Stimulated activated CD4-positive, alpha-beta T cell treated with anti-CD3 and anti-CD28 coated beads, Interleukin-4, amount 100 ng/mL, for 1 hour (primary cell): ENCODE results near the gene SERPINB1.
"Not testable (repeated sequence)": the region's sequence is repeated elsewhere in the genome, so short reads cannot be mapped to it uniquely, and the experiment has no call there.

Source experiments
- DNase-seq: peaks from one replicate; pipeline ENCODE4 v3.0.0-alpha.2; 2020

SERPINB1 gene

DNA sequence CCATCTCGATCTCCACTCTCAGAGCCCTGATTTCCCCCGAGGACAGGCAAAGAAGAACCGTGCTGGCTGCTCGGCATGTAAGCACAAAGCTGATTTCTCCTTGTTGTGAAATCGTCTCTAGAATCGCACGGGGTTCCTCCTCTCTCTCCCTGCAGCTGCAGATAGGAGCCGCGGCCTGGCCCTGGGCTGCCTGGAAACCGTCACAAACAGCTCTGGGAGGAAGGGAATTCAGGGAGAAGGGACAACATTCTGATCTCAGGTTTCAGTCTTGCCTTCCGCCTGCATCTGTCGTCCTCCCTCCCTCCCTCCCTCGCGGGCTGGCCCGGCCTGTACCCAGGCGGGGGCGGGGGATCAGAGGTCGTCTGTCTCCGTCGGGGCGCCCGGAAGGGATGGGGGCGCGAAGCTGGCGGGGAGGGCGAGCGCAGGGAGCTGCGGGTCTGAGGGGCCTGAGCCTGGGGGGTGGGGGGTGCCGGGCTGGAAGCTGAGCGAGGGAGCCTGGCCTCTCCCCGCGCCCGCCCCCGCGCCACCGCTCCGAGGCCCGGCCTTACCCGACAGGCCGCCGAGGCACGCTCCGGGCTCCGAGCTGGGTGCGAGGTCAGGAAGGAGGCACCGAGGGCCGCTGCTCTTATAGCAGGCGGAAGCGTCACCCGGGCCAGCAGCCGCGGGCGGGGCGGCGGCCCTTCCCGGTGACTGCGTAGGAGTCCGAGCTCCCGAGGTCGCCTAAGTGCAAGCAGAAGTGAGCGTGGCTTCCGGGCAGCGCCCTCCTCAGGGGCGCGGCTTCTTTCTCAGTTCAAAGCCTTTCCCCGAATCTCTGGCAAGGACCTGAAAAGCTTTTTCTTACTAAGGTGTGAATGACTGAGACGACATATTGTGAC lies at the start of gene SERPINB1:
TSS of gene SERPINB1 (minus strand) at position 600 of the 875 bp plus-strand sequence. CDS start 1,277 bp downstream, outside the sequence.
- peak; percentile 74 for DNase-seq

DNA sequence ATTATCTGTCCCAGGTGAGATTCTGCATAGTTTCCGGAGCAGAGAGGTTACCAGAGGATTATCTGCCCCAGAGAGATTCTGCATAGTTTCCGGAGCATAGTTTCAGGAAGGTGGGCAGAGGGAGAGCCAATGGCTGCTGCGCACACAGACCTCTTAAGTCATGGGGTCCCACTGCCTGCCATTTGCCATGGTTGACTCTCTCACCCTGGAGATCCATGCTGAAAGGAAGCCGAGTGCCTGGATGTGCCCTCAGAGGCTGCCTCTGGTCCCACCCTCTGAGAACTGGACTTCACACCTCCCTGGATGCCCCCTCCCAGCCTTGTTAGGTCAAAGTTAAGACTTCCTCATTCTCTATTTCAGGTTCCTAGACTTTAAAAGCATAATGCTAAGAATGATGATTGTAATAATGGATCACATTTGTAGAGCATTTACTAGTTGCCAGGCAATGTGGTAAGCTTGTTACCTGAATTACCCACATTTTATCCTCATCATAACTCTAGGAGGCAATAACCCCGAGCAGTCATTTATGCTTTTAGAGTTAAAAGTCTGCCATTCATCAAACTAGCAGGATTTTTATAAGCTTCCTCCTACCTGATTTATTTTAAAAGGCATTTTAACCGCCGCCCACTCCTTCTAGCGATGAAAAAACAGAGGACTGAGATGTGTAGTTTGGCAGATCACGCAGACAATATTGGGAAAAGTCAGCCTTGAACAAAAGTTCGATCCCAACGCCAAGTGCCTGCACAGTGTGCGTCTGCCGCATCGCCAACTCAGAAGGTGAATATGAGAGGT lies 49.5 kb upstream of the SERPINB1 start:
- no peak for DNase-seq

DNA sequence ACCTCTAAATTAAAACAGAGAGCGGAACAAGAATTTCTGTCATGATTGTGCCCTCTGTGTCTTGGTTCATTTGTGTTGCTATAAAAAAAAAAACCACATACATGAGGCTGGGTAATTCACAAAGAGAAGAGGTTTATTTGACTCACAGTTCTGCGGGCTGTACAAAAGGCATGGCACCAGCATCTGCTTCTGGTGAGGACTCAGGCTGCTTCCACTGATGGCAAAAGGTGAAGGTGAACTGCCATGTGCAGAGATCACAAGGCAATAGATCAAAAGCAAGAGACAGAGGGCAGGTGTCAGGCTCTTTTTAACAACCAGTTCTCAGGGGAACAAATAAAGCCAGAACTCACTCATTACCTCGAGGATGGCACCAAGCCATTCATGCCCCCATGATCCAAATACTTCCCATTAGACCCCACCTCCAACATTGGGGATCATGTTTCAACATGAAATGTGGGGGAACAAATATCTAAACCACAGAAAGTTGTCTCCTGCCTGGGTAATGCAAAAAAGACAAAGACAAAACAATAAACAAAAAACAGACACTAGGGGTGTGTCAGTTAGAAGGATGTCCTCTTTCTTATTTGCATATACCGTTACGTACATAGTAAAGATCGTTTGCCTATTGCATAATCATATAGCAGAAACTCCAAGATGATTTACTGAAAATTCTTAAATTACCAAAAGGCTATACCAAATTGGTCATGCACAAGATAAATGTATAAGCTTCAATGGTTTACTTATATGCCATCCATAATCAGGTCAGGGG lies 44.5 kb upstream of the SERPINB1 start:
- DNase-seq = no peak

DNA sequence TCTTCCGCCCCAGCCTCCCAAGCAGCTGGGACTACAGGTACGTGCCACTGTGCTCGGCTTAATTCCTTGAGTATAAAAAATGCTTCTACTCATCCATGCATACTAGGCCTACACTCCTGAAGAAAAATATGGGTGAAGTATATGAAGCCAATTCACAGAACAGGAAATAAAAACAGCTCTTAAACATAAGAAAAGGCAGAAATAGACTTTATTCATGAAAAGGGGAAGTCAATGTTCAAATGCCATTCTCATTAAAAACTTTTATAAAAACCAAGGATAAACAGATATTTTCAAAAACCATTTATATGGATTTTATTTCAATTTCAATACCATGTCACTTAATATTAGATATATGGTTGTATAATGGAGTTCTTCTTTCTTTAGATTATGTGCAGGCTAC lies 43.1 kb upstream of the SERPINB1 start:
- DNase-seq = no peak

DNA sequence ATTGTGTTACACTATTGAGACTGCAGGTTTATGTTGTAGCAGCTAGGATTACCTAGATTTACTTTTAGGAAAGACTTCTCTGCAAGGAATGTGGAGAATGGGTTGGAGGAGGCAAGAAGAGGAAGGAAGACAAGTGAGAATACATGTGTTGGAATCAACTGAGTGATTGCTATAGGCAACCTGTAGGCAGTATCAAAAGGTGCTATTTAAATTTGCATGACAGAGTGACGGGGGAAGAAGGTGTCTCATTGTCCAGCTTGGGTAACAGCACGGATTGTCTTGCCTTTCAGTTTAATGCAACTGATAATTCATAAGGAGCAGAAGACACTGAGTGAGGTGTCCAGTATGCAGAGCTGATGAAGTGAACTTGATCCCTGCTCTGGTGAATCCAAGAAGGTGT lies 42.0 kb upstream of the SERPINB1 start:
- no peak for DNase-seq

DNA sequence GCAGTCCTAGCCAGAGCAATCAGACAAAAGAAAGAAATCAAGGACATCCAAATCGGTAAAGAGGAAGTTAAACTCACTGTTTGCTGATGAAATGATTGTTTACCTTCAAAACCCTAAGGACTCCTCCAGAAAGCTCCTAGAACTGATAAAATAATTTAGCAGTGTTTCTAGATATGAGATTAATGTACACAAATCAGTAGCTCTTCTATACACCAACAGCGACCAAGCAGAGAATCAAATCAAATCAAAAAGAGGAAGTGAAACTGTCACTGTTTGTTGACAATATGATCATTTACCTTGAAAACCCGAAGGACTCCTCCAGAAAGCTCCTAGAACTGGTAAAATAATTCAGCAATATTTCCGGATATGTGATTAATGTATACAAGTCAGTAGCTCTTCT lies 39.8 kb upstream of the SERPINB1 start:
- DNase-seq = no peak

DNA sequence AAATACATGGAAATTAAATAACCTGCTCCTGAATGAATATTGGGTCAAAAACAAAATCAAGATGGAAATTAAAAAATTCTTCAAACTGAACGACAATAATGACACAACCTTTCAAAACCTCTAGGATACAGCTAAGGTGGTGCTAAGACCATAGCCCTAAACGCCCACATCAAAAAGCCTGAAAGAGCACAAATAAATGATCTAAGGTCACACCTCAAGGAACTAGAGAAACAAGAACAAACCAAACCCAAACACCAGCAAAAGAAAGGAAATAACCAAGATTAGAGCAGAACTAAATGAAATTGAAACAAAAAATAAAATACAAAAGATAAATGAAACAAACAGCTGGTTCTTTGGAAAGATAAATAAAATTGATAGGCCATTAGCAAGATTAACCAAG lies 38.5 kb upstream of the SERPINB1 start:
- DNase-seq = not testable (repeated sequence)

DNA sequence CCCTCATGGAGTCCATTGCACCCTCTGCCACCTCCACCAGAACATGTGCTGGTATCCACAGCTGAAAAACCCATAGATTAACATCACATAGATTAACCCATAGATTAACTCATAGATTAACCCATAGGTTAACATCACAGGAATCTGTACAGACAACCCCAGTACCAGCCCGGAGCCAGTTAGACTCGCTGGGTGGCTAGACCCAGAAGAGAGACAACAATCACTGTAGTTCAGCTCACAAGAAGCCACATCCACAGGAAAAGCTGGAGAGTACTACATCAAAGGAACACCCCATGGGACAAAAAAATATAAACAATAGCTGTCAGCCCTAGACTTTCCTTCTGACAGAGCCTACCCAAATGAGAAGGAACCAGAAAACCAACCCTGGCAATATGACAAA lies 36.3 kb upstream of the SERPINB1 start:
- DNase-seq = no peak

DNA sequence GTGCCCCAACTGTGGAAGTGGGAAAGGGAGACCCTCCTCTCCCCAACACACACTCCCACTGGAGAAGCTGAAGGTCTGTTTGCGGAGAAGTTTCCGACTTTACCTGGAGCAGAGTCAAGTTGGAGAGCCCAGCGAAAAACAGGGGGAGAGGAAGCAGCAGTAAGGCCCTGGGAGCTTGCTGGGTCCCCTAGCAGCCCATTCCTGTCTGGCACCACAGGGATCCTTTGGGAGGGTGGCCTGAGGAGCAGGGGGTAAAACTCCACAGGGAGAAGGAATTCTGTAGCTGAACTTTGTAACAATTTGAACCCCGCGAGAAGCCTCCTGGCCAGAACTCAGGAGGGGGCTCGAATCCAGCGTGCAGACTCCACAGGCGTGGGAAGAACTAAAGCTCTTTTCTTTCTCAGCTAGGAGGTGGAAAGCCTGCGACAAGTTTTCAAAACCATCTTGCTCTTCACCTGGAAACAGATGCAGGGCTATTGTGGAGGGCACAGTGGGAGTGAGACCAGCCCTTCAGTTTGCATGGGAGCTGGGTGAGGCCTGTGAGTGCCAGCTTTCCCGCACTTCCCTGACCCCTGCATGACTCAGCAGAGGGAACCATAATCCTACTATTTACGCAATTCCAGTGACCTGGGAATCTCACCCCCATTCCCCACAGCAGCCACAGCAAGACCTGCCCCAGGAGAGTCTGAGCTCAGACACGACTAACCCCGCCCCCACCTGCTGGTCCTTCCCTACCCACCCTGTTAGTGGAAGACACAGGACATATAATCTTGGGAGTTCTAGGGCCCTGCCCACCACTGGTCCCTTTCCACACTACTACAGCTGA lies 35.6 kb upstream of the SERPINB1 start:
- no peak for DNase-seq

DNA sequence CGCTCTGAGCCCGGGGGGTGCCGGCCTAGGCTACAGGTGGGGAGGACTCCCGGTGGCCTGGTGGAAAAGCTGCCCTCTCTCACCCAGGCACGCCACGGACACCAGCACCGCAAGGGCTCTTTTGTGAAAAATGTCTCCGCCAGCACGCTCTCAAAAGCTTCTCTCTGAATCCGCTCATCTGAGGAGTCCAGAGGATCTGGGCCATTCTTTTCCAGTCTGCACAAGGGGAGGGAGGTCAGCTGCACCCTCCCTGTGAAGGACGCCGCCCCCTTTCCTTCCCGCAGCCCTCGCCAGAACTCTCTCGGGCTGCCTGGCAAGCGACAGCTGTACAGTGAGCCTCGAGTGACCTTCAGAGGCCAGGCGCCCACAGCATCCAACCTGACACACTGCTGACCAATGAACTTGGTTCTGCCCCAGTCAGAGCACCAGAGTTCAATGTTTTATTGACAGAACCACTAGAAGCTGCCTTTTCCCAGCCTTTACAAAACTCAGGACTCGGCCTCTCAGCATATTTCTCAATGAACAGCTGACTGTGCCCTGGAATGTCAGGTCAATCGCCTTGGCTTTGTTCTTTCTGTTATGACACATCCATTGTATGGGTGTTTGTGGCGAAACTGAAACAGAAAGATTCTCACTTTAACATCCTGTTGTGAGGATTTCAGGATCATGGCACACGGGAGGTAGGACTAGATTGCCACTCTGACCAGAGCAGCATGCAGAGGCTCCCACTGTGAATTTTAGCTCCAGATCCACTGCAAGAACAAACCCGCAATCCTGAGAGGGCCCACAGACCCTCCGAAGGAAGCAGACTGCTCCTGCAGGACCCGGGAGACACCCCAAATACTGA lies 34.8 kb upstream of the SERPINB1 start:
- no peak for DNase-seq

DNA sequence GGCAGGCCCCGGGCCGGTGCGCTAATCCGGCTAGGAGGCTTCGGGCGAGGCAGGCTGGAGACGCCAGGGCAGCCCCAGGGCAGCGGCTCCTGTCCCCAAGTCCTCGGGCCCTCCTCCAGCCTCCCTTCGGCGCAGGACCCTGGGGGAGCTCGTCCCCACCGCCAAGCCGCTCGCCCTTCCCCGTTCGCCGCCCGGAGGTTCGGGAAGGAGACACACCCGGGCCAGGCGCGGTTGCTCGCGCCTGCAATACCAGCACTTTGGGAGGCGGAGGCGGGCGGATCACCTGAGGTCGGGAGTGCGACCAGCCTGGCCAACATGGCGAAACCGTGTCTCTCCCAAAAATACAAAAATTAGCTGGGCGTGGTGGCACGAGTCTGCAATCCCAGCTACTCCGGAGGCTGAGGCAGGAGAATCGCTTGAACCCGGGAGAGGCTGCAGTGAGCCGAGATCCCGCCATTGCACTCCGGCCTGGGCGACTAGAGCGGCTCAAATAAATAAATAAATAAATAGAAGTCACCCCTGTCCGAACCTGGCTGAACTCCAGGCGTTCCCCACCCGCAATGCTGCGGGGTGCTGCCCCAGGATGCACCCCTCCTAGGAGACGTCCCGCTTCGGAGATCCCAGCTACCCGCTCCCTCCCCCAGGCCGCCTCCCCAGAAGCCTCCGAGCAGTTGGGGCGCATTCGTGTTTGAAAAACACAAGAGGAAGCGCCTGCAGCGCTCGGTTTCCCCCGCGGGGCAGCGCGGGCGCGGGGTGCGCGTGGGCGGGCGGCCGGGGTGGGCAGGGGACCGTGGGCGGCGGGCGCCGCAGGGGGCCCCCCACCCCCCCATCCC lies 33.9 kb upstream of the SERPINB1 start:
- peak; percentile 58 for DNase-seq

DNA sequence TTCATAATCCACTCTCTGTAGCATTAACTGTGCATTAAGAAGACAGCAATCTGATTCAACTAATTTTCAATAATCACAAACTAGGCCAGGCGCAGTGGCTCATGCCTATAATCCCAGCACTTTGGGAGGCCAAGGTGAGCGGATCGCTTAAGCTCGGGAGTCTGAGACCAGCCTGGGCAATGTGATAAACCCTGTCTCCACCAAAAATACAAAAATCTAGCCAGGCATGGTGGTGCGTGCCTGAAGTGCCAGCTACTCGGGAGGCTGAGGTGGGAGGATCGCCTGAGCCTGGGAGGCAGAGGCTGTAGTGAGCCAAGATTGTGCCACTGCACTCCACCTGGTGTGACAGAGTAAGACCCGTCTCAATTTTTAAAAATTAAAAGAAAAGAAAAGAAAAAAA lies 32.0 kb upstream of the SERPINB1 start:
- no peak for DNase-seq

DNA sequence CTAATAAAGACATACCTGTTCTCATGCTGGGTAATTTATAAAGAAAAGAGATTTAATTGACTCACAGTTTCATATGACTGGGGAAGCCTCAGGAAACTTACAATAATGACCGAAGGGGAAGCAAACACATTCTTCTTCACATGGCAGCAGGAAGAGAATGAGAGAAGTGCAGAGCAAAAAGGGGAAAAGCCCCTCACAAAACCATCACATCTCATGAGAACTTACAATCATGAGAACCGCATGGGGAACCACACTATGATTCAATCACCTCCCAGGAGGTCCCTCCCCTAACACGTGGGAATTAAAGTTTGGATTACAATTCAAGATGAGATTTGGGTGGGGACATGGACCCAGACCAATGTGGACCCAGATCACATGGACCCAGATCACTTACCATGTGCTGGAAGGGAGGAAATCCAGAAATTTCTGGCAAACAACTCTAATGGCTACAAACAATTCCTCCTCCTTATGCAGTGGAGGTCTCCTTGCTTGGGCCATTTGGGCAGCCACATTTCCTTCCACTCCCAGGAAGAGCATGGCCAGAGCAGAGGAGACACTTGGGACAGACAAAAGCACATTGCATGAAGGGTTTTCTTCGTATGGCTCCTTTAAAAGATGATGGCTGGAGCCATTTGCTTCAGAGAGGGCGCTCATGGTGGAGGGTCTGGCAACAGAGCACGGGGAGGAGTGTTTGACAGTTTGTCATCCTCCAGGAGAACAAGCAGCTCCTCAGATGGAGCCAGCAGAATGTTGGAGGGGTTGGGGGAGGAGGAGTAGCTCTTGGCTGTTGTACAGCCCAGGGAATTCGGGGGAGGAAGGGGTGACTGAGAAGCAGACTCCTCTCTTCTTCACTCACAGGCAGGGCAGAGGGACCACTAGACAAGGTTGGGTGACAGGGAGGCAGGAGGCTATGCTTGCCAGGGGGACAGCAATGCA lies 31.0 kb upstream of the SERPINB1 start:
- no peak for DNase-seq

DNA sequence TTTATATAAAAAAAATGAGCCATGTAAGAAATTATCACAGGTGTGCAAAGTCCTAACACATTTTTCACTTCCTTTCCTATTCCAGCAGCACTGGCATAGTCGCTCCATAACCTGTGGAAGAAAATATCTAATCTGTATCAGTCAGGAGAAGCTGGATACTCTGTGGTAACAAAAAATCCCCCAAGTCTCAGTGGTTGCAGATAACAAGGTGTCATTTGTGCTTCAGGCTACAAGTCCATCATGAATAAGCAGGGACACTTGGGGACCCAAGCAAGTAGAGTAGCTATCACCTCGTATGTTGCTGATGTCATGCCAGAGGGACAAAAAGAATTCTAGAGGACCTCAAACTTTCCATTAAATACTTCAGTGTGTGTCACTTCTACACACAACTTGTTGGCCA lies 30.3 kb upstream of the SERPINB1 start:
- no peak for DNase-seq

DNA sequence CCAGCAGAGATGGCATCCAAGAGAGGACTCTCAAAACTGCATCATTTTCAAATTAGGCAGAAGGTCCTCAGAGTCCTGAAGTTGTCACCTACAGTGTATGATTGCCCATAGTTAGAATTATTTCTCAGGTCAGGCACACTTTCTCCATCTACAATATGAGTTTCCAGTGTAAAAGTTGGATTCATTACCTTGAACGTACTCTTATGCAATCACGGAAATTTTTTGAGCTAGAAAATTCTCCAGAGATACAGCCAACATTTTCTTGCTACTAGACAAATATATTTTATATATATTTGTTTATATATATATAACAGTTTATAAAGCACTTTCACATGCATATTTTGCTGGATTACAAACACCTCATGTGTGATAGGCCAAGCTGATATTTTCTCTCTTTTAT lies 29.4 kb upstream of the SERPINB1 start:
- no peak for DNase-seq

DNA sequence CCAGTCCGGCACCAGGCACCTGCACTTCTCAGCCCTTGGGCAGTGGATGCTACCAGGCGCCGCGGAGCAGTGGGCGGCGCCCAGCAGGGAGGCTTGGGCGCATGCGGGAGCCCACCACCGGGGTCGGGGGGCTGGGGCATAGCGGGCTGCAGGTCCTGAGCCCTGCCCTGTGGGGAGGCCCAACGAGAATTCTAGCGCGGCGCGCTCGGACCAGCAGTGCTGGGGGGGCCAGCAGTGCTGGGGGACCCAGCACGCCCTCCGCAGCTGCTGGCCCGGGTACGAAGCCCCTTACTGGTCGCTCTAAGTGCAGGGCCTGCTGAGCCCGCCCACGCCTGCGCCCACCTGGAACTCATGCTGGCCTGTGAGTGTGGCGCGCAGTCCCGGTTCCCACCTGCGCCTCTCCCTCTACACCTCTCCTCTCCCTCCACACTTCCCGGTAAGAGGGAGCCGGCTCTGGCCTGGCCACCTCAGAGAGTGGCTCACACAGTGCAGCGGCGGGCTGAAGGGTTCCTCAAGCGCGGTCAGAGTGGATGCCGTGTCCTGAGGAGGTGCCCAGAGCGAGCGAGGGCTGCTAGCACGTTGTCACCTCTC lies 28.5 kb upstream of the SERPINB1 start:
- DNase-seq = no peak

DNA sequence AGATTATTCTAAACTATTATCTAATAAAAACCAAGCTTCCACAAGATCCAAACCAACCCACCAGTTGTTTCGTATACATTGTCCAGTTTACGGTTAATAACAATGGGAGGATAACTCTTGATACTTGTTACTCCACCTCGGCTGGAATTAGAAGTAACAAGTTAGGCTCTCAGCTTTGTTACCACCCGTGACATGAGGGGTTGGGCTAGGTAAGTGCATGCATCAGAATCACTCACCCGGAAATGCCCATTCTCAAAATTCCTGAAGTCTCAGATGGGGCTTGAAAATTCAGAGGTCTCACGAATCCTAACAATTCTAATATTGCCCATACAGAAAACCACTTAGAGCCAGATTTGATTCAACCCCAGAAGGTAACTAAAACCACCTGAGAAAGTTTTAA lies 27.0 kb upstream of the SERPINB1 start:
- DNase-seq = no peak

DNA sequence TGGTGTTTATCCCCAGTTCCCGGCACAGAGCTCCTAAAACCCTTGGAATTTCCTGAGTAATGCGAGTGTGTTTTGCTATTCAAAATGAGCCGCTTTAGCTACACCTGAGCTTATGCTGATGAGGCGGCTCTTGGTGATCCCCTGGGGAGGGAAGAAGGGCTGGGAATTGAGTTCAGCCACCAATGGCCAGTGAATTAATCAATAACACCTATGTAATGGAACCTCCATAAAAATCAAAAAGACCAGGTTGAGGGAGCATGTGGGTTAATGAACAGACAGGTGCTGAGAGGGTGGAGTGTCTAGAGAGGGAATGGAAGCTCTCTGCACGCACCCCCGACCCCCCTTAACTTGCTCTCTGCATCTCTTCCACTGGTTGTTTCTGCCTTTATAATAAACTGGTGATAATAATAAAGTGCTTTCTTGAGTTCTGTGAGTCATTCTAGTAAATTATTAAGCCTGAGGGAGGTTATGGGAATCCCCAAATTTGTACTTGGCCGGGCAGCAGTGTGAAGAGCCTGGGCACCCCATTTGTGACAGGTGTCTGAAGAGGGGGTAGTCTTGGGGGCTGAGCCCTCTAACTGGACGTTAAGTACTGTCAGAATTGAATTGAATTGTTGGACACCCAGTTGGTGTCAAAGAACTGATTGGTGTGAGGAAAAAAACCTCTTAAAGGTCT lies 24.6 kb upstream of the SERPINB1 start:
- no peak for DNase-seq
